DOHH2 (cell line): ENCODE results near the gene USB1.

Experiments used
- H3F3A ChIP-seq: fragments of 200-600 bp; sonication (generic), shearing (Covaris generic); 2 replicates; pipeline ENCODE4 v1.6.0; 2016; ENCODE audit warnings: antibody characterized with exemption, mild to moderate bottlenecking; ENCODE audit not compliant: control insufficient read depth, insufficient read depth
- H3K27ac ChIP-seq: fragments of 200-600 bp; sonication (generic); 2 replicates; pipeline ENCODE4 v1.5.1; 2014; ENCODE audit warnings: low read depth, mild to moderate bottlenecking, low read length, moderate library complexity
- H3K27me3 ChIP-seq: fragments of 200-600 bp; sonication (generic); 2 replicates; pipeline ENCODE4 v1.6.1; 2014; ENCODE audit warnings: mild to moderate bottlenecking, low read length, mixed read lengths; ENCODE audit not compliant: control insufficient read depth
- H3K36me3 ChIP-seq: fragments of 200-600 bp; sonication (generic); 2 replicates; pipeline ENCODE4 v1.6.1; 2014; ENCODE audit warnings: mild to moderate bottlenecking, low read length, moderate library complexity, mixed read lengths; ENCODE audit not compliant: control insufficient read depth
- H3K4me1 ChIP-seq: fragments of 200-600 bp; sonication (generic); 2 replicates; pipeline ENCODE4 v1.6.1; 2014; ENCODE audit warnings: mild to moderate bottlenecking, low read length, mixed read lengths; ENCODE audit not compliant: control insufficient read depth
- H3K4me2 ChIP-seq: fragments of 200-600 bp; sonication (generic); 2 replicates; pipeline ENCODE4 v1.6.0; 2014; ENCODE audit warnings: mild to moderate bottlenecking, low read length, moderate library complexity
- H3K4me3 ChIP-seq: fragments of 200-600 bp; sonication (generic); 2 replicates; pipeline ENCODE4 v1.5.1; 2014; ENCODE audit warnings: mild to moderate bottlenecking, low read length, mixed read lengths
- H3K79me2 ChIP-seq: fragments of 200-600 bp; sonication (generic); 2 replicates; pipeline ENCODE4 v1.6.1; 2014; ENCODE audit warnings: mild to moderate bottlenecking, low read length, mixed read lengths; ENCODE audit not compliant: control insufficient read depth
- H3K9me2 ChIP-seq: fragments of 200-600 bp; sonication (generic); replicated peaks from 2 replicates; pipeline ENCODE4 v1.6.1; 2014; ENCODE audit warnings: mild to moderate bottlenecking, low read length, mixed read lengths; ENCODE audit not compliant: control insufficient read depth
- H3K9me3 ChIP-seq: fragments of 200-600 bp; sonication (generic); 2 replicates; pipeline ENCODE4 v1.6.1; 2014; ENCODE audit warnings: antibody characterized with exemption, low read length, mixed read lengths; ENCODE audit not compliant: control insufficient read depth, insufficient read depth
- H4K20me1 ChIP-seq: fragments of 200-600 bp; sonication (generic); 2 replicates; pipeline ENCODE4 v1.6.0; 2014; ENCODE audit warnings: low read depth, mild to moderate bottlenecking, antibody characterized with exemption, low read length, moderate library complexity; ENCODE audit not compliant: control insufficient read depth, insufficient read depth
- EZH2phosphoT487 ChIP-seq: fragments of 200-600 bp; sonication (generic); IDR thresholded peaks from 2 replicates; pipeline ENCODE4 v1.6.1; 2017; ENCODE audit warnings: borderline replicate concordance, mild to moderate bottlenecking, antibody characterized with exemption, low read length, moderate library complexity, mixed read lengths
- TF ChIP-seq, protein P1 (sequence below): fragments of 200-600 bp; sonication (generic); IDR thresholded peaks from one replicate; pipeline ENCODE4 v1.5.1; 2014; ENCODE audit warnings: antibody characterized with exemption, mild to moderate bottlenecking, low read depth, low read length; ENCODE audit not compliant: poor library complexity, severe bottlenecking

Gene USB1

GRCh38 chr16:57959804-57960203 is 41.4 kb upstream of the USB1 start:
- Histone ChIP-seq H3K27me3 (no peaks in the 10 kb centered on the region), H3K9me2 (no peaks in the 10 kb centered on the region), H3K4me2 (no peak overlapping the region), H3K36me3 (no peaks in the 10 kb centered on the region), H4K20me1 (no peaks in the 10 kb centered on the region), H3F3A (no peaks in the 10 kb centered on the region), H3K79me2 (no peaks in the 10 kb centered on the region), H3K9me3 (no peaks in the 10 kb centered on the region), H3K4me1 (no peaks in the 10 kb centered on the region), H3K4me3 (no peak overlapping the region), H3K27ac (no peak overlapping the region)
- TF ChIP-seq, protein P1, sequence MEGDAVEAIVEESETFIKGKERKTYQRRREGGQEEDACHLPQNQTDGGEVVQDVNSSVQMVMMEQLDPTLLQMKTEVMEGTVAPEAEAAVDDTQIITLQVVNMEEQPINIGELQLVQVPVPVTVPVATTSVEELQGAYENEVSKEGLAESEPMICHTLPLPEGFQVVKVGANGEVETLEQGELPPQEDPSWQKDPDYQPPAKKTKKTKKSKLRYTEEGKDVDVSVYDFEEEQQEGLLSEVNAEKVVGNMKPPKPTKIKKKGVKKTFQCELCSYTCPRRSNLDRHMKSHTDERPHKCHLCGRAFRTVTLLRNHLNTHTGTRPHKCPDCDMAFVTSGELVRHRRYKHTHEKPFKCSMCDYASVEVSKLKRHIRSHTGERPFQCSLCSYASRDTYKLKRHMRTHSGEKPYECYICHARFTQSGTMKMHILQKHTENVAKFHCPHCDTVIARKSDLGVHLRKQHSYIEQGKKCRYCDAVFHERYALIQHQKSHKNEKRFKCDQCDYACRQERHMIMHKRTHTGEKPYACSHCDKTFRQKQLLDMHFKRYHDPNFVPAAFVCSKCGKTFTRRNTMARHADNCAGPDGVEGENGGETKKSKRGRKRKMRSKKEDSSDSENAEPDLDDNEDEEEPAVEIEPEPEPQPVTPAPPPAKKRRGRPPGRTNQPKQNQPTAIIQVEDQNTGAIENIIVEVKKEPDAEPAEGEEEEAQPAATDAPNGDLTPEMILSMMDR = no peak
- no peak for TF ChIP-seq EZH2phosphoT487

DNA sequence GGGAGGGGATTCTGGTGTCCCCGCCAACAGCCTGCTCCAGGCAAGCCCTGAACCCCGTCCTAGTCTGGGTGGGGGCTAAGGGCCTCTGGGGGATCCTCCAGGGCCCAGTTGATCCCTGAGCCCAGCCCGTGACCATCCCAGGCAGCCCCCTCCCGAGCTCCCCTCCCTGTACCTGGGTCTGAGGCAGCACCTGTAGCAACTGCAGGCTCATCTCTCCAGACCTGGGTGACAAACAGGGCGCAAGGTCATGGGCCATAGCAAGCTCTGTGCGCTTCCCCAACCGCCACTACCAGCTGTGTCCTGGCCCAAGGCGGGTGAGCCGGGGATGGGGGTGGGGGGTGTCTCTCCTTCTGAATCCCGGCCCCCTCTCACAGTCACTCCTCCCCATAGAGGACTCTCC is 40.9 kb upstream of the USB1 start:
- no peaks in the 10 kb centered on the region for H3K9me3 ChIP-seq
- no peak overlapping the region for H3K27ac ChIP-seq
- no peak overlapping the region for H3K4me2 ChIP-seq
- no peaks in the 10 kb centered on the region for H3K79me2 ChIP-seq
- H3K36me3 ChIP-seq = no peaks in the 10 kb centered on the region
- H4K20me1 ChIP-seq = no peaks in the 10 kb centered on the region
- no peaks in the 10 kb centered on the region for H3K4me1 ChIP-seq
- H3K4me3 ChIP-seq = no peak overlapping the region
- no peaks in the 10 kb centered on the region for H3F3A ChIP-seq
- TF ChIP-seq, protein P1 = no peak
- no peak for TF ChIP-seq EZH2phosphoT487
- no peaks in the 10 kb centered on the region for H3K9me2 ChIP-seq
- H3K27me3 ChIP-seq = no peaks in the 10 kb centered on the region

DNA sequence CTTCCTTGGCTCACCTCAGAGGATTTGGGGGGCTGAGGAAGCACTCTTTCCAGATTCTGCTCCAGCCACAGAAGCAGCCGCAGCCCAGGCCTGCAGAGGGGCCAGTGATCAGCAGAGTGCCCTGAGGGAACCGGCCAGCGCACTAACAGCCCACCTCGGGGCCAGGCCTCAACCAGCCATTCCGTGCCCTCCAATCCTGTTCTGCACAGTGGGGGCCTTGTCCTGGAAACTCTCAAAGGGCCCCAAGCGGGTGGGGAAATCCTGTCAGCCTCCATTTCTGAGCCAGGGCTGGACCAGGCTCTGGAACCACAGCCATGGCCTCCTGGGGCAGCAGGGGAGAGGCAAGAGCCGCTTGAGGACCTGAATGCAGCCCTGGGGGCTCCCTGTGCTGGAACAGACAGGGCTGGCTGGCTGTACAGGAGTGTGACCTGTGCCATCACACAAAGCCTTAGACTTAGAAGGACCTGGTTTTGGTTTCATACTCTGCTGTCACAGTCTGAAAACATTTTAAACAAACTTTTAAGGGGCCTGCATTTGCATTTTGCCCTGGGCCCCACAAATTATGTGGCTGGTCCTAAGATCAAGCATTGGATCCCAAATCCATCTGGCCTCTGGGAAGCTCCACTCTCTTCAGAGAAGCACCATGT is 40.3 kb upstream of the USB1 start:
- H3K4me3 ChIP-seq = no peak overlapping the region
- no peaks in the 10 kb centered on the region for H3F3A ChIP-seq
- no peak overlapping the region for H3K27ac ChIP-seq
- no peaks in the 10 kb centered on the region for H4K20me1 ChIP-seq
- H3K4me2 ChIP-seq = no peak overlapping the region
- no peaks in the 10 kb centered on the region for H3K4me1 ChIP-seq
- H3K27me3 ChIP-seq = no peaks in the 10 kb centered on the region
- no peaks in the 10 kb centered on the region for H3K36me3 ChIP-seq
- no peaks in the 10 kb centered on the region for H3K9me2 ChIP-seq
- H3K79me2 ChIP-seq = no peaks in the 10 kb centered on the region
- H3K9me3 ChIP-seq = no peaks in the 10 kb centered on the region
- no peak for TF ChIP-seq EZH2phosphoT487
- TF ChIP-seq, protein P1 = no peak
